Measurements from ENCODE around the gene CLMP. TPM values are rescaled to one million over a fixed set of nuclear protein-coding genes. Genes with fewer than 3 reads are reported as not detected.

The CLMP gene
- total RNA-seq, 1 donor from 2014 or later, result 81.1 TPM

DNA sequence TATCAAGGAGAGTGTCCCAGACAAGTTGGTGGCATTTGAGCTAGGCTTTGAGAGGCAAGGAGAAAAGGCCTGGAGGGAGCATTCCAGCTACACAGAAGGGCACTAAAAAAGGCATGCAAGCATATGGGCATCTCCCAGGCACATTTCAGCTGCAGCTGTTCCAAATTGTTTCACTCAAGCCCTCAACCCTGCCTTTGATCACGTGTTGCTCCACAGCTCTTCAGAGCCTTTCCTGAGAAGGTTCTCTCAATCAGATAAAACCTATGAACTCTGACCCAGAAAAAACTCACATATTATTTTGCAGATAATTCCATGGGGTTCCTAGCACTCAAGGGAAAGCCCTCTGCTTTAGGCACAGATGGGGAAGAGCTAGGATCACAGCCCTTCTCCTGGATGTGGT lies 108.7 kb downstream of the CLMP start:
- no peak for DNase-seq (ENCODE audit: low spot score)

DNA sequence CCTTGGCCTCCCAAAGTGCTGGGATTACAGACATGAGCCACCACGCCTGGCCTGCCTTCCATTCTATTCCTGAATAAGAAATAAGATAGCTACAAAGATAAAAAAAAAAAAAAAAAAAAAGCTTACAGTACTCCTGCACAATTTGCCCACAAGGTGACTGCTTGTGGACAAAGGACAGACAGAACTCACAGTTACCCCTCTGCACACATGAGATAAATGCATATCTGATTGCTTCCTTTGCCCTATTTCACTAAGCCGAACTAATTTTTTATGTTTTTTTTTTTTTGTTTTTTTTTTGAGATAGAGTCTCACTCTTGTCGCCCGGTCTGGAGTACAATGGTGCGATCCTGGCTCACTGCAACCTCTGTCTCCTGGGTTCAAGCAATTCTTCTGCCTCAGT lies 109.6 kb downstream of the CLMP start:
- DNase-seq (ENCODE audit: low spot score), result no peak

- DNase-seq (ENCODE audit: low spot score), result no peak
Measured at GRCh38 chr11:123084454-123084853, 110.6 kb downstream of the CLMP start.

DNA sequence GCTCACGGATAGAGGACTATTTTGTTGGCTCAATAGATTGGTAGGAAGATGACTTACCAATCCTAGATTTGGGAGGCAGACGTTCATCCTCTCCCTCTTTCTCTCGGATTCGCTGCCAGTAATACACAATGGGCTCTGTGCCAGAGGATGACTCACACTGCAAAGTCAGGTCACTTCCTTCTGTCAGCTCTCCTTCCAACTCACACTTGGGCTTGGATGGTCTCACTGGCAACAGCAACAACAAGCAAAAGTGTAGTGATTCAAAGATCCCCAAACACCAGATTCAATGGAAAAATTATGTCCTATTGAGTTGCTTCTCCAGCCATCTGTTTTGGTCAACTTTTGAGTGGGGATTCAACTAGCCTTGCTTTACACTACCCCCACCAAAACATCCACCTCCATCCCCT lies 111.4 kb downstream of the CLMP start:
- DNase-seq (ENCODE audit: low spot score), result peak; percentile 85

GRCh38 chr11:123082977-123083376 lies 112.1 kb downstream of the CLMP start:
- DNase-seq (ENCODE audit: low spot score), result no peak

DNA sequence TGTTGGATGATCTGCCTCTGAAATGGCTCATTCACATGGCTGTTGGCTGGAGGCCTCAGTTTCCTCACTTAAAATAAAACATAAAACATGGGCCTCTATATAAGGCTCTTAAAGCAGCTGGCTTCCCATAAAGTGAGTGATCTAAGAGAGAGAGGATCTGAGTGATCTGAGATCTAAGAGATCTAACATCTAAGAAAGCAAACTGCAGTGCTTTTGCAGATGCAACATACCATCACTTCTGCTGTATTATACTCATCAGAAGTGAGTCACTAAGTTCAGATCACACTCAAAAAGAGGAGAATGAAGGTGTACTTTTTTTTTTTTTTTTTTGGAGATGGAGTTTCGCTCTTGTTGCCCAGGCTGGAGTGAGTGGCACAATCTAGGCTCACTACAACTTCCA lies 115.0 kb downstream of the CLMP start:
- no peak for DNase-seq (ENCODE audit: low spot score)

DNA sequence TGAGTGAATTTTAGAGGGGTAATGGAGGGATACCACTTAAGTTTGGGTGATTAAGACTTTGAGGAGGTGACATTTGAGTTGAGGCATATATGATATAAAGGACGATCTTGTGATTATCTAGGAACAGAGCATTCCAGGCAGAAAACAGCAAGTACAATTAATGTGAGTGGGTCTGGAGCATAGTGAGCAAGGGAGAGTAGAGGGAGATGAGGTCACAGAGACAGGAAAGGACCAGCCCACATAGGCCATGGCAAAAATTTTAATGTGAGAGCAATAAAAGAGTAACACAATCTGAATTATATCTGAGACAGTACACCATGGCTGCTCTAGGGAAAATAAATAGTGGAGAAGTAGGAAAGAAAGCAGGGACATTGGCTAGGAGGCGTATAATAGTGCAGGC lies 118.6 kb downstream of the CLMP start:
- no peak for DNase-seq (ENCODE audit: low spot score)

- DNase-seq (ENCODE audit: low spot score), result no peak
Measured at GRCh38 chr11:123073343-123074057, 121.5 kb downstream of the CLMP start.

- DNase-seq (ENCODE audit: low spot score), result no peak
Measured at GRCh38 chr11:123072762-123073161, 122.3 kb downstream of the CLMP start.

GRCh38 chr11:123072332-123072761 lies 122.7 kb downstream of the CLMP start:
- peak; percentile 47 for DNase-seq (ENCODE audit: low spot score)

DNA sequence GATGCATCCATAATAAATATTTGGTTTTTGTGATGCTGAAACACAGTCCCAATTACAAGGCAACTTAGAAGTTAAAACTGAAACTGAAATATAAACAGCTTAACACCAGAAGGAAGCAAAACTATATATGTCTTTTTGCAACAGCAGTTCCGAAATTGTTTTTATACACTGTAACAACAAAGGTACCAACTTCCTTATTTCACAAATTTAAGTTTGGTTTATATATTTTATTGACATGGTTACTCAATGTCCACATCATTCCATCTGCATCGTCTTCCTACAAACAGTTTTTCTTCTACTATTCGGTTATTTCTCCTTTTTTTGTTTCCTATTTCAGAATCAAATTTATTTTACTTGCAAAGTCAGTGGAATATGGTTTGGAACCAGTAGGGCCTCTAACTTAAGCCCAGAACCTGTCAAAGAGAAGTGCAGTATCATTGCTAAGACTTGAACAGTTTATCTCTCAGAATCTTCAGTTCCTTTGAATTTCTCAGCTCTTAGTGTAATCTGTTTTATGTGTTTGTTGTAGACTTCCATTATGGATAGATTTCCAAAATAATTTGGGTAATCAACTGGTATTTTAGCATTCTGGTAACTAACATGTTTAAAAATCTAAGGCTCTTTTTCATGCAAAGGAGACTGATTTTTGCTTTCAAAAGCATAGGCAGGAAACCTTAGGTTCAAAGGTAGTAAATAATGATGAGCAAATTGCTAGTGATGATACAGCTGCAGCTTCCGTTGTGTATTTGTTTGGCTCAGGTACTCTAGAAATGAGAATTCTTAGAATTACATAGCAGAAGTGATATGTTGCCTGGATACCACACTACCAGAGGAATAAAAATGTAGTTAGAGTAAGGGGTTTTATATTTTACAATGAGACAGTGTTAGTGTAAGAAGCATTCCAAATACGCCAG lies 124.9 kb downstream of the CLMP start:
- DNase-seq (ENCODE audit: low spot score), result no peak

GRCh38 chr11:123065621-123066020 lies 129.4 kb downstream of the CLMP start:
- DNase-seq (ENCODE audit: low spot score), result no peak

DNA sequence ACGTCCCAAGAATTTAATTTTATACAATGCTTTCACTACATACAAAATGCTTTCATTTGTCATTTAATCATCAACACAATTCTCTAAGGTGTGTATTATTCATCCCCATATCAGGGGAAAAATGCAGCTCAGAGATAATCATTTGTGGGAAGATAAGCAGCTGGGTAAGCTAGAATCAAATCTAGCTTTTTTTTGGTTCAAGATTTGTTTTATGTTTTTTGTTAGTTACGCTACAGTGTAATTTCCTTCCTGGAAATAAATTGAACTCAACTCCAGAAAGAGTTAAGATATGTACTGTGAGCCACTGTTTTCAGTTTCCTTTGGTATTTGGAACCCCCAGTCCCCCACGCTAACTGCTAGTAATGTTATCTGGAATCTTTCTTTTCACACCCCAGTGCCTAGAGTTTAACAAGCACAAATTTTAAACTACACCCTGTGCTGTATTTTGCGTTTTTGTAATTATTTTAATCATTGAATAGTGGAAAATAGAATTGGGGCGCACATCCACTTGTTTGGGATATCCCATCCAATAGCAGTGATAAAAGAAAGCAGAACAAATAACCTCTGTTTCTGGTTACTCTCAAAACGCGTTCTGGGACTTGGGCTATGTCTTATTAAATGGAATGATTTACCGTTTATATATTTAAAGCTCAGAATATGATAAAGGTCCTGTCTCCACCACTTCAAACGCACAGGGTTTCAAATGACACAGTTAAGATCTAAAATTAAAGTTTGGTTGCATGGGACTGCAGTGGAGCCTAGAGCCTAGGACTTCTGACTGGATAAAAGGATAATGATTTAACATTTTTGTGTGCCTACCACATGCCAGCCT lies 131.0 kb downstream of the CLMP start:
- peak; percentile 54 for DNase-seq (ENCODE audit: low spot score)

- peak; percentile 68 for DNase-seq (ENCODE audit: low spot score)
Measured at GRCh38 chr11:123062892-123063825, 131.9 kb downstream of the CLMP start.

DNA sequence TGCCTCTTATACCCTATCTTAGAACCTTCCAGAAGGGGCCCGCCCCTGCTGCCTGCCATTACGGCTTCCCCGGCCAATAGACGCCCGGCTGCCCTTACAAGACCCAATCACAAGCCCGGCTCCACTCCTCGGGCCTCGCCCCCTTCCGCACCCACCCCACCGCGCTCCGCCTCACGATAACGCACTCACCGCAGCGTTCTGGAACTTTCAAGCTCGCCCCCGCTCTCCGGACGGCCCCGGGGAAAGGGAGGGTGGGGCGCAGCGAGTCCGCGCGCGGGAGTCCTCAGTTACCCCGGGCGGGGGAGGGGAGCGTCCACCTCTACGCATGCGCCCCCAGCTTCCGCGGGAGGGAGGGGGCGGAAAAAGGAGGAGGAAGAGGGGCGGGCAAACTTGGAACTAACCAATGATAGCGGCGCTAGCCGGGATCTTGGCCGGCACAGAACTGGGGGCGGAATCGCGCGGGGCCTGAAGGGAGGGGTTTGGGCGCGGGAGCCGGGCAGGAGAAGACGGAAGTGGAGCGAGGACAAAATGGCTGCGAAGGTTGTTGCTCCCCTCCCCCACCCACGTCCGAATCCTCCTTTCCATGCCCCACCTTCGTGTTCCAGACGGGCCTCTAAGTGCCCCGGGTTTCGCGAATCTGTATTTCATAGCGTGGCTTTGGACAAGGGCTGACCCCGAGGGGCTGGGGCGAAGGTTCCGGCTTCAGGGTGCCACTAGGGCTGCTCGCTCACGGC lies 132.7 kb downstream of the CLMP start:
- DNase-seq (ENCODE audit: low spot score), result peak; percentile 100

DNA sequence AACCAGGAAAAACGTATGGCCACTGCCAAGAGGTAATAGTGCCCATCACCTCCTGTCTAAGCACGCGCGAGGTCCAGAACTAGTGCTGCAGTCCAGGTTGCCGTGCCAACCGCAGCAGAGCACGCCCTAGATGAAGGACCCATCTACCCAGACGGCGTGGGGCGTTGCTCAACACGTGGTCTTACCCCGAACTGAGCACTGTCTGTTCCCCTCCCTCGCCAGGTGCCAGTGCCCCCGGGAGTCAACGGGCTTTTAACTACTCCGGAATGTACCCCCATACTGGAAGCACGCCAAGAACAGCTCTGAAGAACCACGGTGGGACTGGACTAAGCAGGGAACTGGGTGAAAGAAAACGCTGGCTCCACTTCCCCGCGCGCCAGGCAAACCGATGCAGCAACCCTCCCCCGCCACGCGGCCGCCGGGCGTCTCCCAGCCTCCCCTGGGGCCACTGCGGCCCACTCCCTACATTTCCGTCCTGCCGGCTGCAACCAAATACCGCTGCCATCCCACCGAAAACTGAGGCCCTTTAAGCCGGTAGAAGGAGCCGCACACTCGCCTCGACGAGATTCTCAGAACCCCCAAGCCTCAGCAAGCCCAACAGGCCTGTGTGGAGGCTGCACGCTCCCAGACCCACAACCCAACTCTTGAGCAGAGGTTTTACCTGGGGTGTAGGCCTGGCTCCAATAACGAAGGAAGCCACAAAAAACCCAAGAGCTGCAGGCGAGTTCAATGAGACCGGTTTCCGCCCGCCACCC lies 133.5 kb downstream of the CLMP start, which contains the start of gene HSPA8:
TSS of gene HSPA8 (minus strand) at position 734 of the 755 bp plus-strand sequence. CDS start 812 bp downstream, outside the sequence.
- peak; percentile 66 for DNase-seq (ENCODE audit: low spot score)

DNA sequence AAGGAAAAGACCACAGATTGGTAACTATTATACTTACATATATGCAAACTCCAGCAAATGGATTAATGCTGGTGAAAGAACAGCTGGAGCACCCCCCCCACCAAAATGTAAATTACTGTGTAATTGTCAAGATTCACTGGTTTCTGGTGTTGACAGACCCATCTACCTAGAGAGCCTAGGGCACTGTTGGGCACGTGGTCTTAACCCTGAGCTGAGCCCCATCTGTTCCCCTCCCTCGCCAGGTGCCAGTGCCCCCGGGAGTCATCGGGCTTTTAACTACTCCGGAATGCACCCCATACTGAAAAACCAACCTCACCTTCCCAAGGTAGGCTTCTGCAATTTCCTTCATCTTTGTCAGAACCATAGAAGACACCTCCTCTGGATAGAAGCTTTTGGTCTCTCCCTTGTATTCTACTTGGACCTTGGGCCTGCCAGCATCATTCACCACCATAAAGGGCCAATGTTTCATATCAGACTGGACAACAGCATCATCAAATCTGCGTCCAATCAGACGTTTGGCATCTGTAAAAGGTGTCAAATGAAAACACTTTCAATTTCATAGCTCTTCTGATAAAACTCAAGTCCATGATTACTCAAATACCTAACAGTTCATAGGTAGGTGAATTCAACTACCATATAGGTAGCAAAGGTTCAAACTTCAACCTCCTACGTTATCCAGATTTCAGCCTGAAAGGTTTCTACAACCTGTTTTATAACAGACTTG lies 134.6 kb downstream of the CLMP start:
- no peak for DNase-seq (ENCODE audit: low spot score)

All from umbilical cord (tissue), 2 donors.